PC-9 (cell line): Measurements from ENCODE around the gene PRDM2. TPM values are rescaled to one million over a fixed set of nuclear protein-coding genes. Genes with fewer than 3 reads are reported as not detected.

Source experiments
- BruUV-seq: library from RNA; stranded (reverse); fragments of 400-500 nt; replicated peaks from 2 replicates; lab custom pipeline; 2021; lab: Mats Ljungman, UMichigan
- CTCF ChIA-PET: fragments of 300-600 bp; sonication (Branson Sonifier 250); formaldehyde crosslinking; loops from one replicate; lab custom pipeline; 2022; ENCODE audit warnings: antibody characterized with exemption; lab: Charles Lee
- POLR2A ChIA-PET: fragments of 300-600 bp; sonication (Branson Sonifier 250); formaldehyde crosslinking; loops from one replicate; lab custom pipeline; 2022; ENCODE audit warnings: antibody characterized with exemption; ENCODE audit not compliant: unreplicated experiment; lab: Charles Lee
- DNase-seq, 2 experiments: peaks; one replicate each; pipeline versions ENCODE4 v3.0.0 to v3.0.0-alpha.2; 2015 to 2022; ENCODE audit warnings: mixed read lengths in 1 of 2
- H2AFZ ChIP-seq: fragments of 200-600 bp; sonication (generic); 2 replicates; pipeline ENCODE4 v1.8.1; 2017; ENCODE audit warnings: antibody characterized with exemption
- H3F3A ChIP-seq: fragments of 200-600 bp; sonication (generic); 2 replicates; pipeline ENCODE4 v1.8.1; 2017; ENCODE audit warnings: antibody characterized with exemption, mild to moderate bottlenecking, low read depth; ENCODE audit not compliant: insufficient read depth
- H3K27ac ChIP-seq: fragments of 200-600 bp; sonication (generic); 2 replicates; pipeline ENCODE4 v1.6.1; 2016; ENCODE audit warnings: mixed run types
- H3K27me3 ChIP-seq: fragments of 200-600 bp; sonication (generic); 2 replicates; pipeline ENCODE4 v1.6.1; 2016; ENCODE audit warnings: low read depth, mixed run types; ENCODE audit not compliant: insufficient read depth
- H3K36me3 ChIP-seq: fragments of 200-600 bp; sonication (generic); 2 replicates; pipeline ENCODE4 v1.6.1; 2016; ENCODE audit warnings: low read depth, mixed run types
- H3K4me1 ChIP-seq: fragments of 200-600 bp; sonication (generic); replicated peaks from 2 replicates; pipeline ENCODE4 v1.6.1; 2016; ENCODE audit warnings: mixed run types; ENCODE audit not compliant: insufficient read depth
- H3K4me2 ChIP-seq: fragments of 200-600 bp; sonication (generic); 2 replicates; pipeline ENCODE4 v1.6.1; 2017; ENCODE audit warnings: mixed run types
- H3K4me3 ChIP-seq: fragments of 200-600 bp; sonication (generic); 2 replicates; pipeline ENCODE4 v1.6.1; 2016; ENCODE audit warnings: mixed run types
- H3K79me2 ChIP-seq: fragments of 200-600 bp; sonication (generic); 2 replicates; pipeline ENCODE4 v1.6.1; 2017; ENCODE audit warnings: low read depth, mixed run types
- H3K9me2 ChIP-seq: fragments of 200-600 bp; sonication (generic); 2 replicates; pipeline ENCODE4 v1.8.1; 2017; ENCODE audit warnings: mild to moderate bottlenecking; ENCODE audit not compliant: insufficient read depth
- H3K9me3 ChIP-seq: fragments of 200-600 bp; sonication (generic); 2 replicates; pipeline ENCODE4 v1.8.1; 2016; ENCODE audit warnings: low read depth; ENCODE audit not compliant: insufficient read depth
- H4K20me1 ChIP-seq: fragments of 200-600 bp; sonication (generic); 2 replicates; pipeline ENCODE4 v1.8.1; 2017; ENCODE audit not compliant: insufficient read depth
- EZH2 ChIP-seq: fragments of 200-600 bp; sonication (generic); IDR thresholded peaks from 2 replicates; pipeline ENCODE4 v1.8.0; 2017; ENCODE audit warnings: antibody characterized with exemption, low read depth
- intact Hi-C: fragments of 100-400 bp; cut with micrococcal nuclease; formaldehyde crosslinking; loops from one replicate; pipeline ENCODE4 v1.10.0; 2022; ENCODE audit not compliant: unreplicated experiment
- total RNA-seq: library from RNA; stranded (reverse); gene quantifications from 2 replicates; pipeline ENCODE4 v1.2.3, GENCODE V29; 2021
- TF ChIP-seq, protein P1 (sequence below): fragments of 200-600 bp; sonication (generic); conservative IDR thresholded peaks from 2 replicates; pipeline ENCODE4 v1.6.1; 2017; ENCODE audit warnings: mixed run types, antibody characterized with exemption, mild to moderate bottlenecking, moderate library complexity

The PRDM2 gene
- total RNA-seq, 1 experiment from 2014 or later = 32.1 TPM

DNA sequence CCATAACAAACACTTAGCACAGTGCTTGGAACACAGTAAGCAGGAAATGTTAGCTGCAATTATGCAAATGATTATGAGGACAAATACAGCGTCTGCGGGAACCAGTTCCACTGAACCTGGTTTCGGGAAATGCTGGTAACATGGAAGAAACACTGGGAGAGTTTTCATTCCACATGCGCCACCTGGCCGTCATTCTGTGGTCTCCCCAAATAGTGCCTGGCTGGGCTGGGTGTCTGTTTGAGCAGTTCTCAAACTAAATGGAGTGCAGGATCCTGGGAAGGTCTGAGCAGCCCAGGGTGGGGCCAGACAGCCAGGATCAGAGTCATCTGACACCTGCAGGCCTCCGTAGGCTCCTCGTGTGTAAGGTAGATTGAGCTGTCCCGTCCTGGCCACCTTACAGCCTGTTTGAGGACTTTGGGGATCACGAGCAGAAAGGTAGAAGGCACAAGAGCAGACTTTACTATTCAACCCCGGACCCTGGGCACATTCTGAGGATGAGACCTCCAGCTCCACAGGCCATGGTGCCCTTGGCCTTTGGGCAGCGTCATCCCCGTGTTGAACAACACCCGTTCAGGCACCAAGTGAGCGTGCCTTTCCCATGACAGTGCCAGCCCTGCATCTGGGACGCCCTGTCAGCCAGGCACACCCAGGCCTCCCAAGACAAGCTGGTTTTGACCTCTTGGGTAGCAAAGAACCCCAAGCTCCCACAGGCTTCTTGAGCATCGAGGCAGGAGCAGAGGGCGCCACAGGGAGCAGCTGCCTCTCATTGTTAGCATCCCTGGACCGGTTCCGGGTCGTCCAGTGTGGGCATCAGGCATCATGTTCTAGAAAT lies 101.9 kb downstream of the PRDM2 start:
- Histone ChIP-seq H3F3A (no peaks in the 10 kb centered on the region), H2AFZ (no peak overlapping the region), H3K4me1 (no peaks in the 10 kb centered on the region), H4K20me1 (no peaks in the 10 kb centered on the region), H3K9me3 (no peaks in the 10 kb centered on the region), H3K4me3 (no peak overlapping the region), H3K9me2 (no peaks in the 10 kb centered on the region), H3K27ac (no peak overlapping the region), H3K27me3 (no peaks in the 10 kb centered on the region), H3K36me3 (no peaks in the 10 kb centered on the region), H3K4me2 (no peak overlapping the region), H3K79me2 (no peaks in the 10 kb centered on the region)
- intact Hi-C loops = no loop called here
- DNase-seq = no peak
- no peak for TF ChIP-seq EZH2
- TF ChIP-seq, protein P1, sequence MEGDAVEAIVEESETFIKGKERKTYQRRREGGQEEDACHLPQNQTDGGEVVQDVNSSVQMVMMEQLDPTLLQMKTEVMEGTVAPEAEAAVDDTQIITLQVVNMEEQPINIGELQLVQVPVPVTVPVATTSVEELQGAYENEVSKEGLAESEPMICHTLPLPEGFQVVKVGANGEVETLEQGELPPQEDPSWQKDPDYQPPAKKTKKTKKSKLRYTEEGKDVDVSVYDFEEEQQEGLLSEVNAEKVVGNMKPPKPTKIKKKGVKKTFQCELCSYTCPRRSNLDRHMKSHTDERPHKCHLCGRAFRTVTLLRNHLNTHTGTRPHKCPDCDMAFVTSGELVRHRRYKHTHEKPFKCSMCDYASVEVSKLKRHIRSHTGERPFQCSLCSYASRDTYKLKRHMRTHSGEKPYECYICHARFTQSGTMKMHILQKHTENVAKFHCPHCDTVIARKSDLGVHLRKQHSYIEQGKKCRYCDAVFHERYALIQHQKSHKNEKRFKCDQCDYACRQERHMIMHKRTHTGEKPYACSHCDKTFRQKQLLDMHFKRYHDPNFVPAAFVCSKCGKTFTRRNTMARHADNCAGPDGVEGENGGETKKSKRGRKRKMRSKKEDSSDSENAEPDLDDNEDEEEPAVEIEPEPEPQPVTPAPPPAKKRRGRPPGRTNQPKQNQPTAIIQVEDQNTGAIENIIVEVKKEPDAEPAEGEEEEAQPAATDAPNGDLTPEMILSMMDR = no peak
- no TSS peak for BruUV-seq
- POLR2A ChIA-PET = interaction anchor here (0.6 kb wide), 1 partner anchor 42 kb away, joined by 5 read pairs; no protein-coding TSS in a partner anchor
- CTCF ChIA-PET = no interaction called here

DNA sequence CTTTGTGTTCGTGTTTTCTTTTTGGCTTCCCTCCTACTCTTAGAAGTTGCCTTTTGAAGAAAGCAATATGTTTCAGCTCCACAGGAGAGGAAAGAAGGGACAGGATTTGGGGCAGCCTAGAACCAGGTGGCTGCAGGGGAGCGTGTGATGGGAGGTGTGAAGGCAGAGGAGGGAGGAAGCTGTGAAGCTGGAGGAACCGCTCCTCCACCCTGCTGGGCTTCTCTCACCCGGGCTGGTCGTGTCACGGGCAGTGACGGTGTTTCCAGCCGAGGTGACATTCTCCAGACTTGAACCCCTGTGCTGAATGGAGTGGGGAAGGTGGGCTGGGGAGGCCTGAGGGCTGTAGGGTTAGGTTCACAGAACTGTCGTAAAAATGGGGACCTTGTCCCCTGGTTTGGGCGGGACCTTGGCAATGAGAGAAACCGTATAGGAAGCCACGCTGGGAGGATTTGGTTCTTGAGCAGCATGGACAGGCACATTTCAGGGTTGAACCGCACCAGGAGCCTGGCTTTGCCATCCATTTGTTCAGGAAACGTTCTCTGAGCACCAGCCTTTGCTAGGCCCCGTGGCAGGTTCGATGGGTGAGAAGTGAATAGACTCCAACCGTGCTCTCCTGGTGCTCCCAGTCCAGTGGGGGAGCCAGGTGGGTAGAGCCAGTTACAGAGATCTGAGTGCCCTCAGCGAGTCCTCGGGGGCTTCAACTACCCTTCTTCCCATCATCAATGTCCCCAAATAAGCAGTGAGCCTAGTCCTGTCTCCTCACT lies 103.0 kb downstream of the PRDM2 start:
- no peaks in the 10 kb centered on the region for H3K9me3 ChIP-seq
- no peaks in the 10 kb centered on the region for H3K27me3 ChIP-seq
- no peak for DNase-seq
- no peak overlapping the region for H3K4me3 ChIP-seq
- CTCF ChIA-PET = no interaction called here
- no peaks in the 10 kb centered on the region for H3K9me2 ChIP-seq
- no peak for TF ChIP-seq EZH2
- TF ChIP-seq, protein P1 = no peak
- H3K27ac ChIP-seq = no peak overlapping the region
- no peaks in the 10 kb centered on the region for H4K20me1 ChIP-seq
- H3K79me2 ChIP-seq = no peaks in the 10 kb centered on the region
- POLR2A ChIA-PET = no interaction called here
- H3K4me1 ChIP-seq = no peaks in the 10 kb centered on the region
- no TSS peak for BruUV-seq
- no peaks in the 10 kb centered on the region for H3K36me3 ChIP-seq
- intact Hi-C loops = no loop called here
- no peak overlapping the region for H2AFZ ChIP-seq
- no peak overlapping the region for H3K4me2 ChIP-seq
- H3F3A ChIP-seq = no peaks in the 10 kb centered on the region

DNA sequence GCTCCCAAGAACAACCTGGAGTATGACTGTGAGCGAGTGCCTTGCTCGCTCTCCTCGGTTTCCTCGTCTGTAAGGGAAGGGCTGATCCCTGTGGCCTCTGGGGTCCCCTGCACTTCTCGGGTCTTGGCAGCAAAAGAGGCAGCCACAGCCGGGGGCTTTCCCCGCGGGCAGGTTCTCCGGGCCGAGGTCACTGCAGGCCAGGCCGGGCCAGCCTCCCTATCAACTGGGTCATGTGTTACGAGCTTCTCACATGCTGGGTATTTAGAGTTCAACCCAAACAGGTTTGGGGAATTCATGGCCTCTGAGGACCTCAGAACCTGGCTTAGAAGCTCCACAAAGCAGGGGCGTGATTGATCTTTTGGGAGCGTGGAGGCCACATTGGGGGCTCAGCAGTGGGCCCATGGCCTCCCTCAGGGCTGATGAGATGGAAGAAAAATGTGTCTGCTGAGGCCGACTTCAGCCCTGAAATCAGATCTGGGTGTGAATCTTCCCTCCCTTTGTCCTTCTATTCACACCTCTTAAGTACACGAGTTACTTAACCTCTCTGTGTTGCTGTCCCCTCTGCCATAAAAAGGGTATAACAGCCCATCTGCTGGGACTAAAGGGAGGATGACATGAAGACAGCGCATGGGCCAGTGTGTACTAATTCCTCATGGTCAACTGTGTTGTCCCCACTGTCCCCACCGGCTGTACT lies 103.7 kb downstream of the PRDM2 start:
- intact Hi-C loops = no loop called here
- TF ChIP-seq, protein P1 = no peak
- no peak for TF ChIP-seq EZH2
- H3K4me2 ChIP-seq = no peak overlapping the region
- no peaks in the 10 kb centered on the region for H4K20me1 ChIP-seq
- no peaks in the 10 kb centered on the region for H3K9me3 ChIP-seq
- H2AFZ ChIP-seq = no peak overlapping the region
- H3K9me2 ChIP-seq = no peaks in the 10 kb centered on the region
- H3K27ac ChIP-seq = no peak overlapping the region
- H3K36me3 ChIP-seq = no peaks in the 10 kb centered on the region
- no peak overlapping the region for H3K4me3 ChIP-seq
- H3K4me1 ChIP-seq = no peaks in the 10 kb centered on the region
- CTCF ChIA-PET = no interaction called here
- POLR2A ChIA-PET = no interaction called here
- no TSS peak for BruUV-seq
- H3K79me2 ChIP-seq = no peaks in the 10 kb centered on the region
- no peaks in the 10 kb centered on the region for H3K27me3 ChIP-seq
- H3F3A ChIP-seq = no peaks in the 10 kb centered on the region
- DNase-seq = no peak
